ENCODE results near the gene GDF15. TPM values are rescaled to one million over a fixed set of nuclear protein-coding genes. Genes with fewer than 3 reads are reported as not detected.
"Not testable (repeated sequence)": the region's sequence is repeated elsewhere in the genome, so short reads cannot be mapped to it uniquely, and the experiment has no call there.

GDF15 gene
- total and polyA plus RNA-seq, 2 donors (not counting 3 experiments of a cell fraction or from before 2014, with no cell fraction given): 165 to 206 TPM

DNA sequence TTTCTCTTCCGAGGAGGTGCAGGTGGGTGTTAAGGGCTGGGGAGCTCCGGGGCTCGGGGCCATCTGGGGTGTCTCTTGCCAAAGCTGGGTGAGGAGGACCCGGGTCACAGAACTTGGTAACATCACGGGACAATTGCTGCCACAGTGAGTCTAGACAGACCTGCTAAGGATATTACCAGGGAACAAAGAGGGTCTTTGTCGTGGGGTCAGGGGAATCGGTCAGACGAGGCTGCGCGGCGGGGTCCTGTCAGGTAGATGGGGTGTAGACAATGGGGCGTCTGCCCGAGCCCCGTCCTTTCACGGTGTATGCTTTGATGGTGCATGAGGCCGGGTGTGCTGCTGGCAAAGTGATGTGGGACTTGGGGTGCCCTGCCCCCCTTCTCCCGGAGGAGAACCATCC is 37.8 kb upstream of the GDF15 start:
- no peak overlapping the region for H2AFZ ChIP-seq (ENCODE audit: low read depth, low read length)
- no peaks in the 10 kb centered on the region for H3K9me3 ChIP-seq (replicated peaks; ENCODE audit: control insufficient read depth, insufficient read depth, low read length)
- no peaks in the 10 kb centered on the region for H3K79me2 ChIP-seq (ENCODE audit: control insufficient read depth, insufficient read depth, low read length)
- no peaks in the 10 kb centered on the region for H3K9me1 ChIP-seq (replicated peaks; ENCODE audit: control insufficient read depth, extremely low read depth, insufficient read depth, low read length)
- H3K27ac ChIP-seq (ENCODE audit: insufficient read depth, low read depth, low read length): no peak overlapping the region
- H3K36me3 ChIP-seq (ENCODE audit: control insufficient read depth in 2 of 2, extremely low read depth in 1 of 2, insufficient read depth in 2 of 2, low read length in 2 of 2): no peaks in the 10 kb centered on the region
- intact Hi-C loops (cut with micrococcal nuclease) (no loop called here), dilution Hi-C loops (cut with MboI; ENCODE audit: extremely low pct_ligation_motif_present, low sequenced_read_pairs) (no loop called here)
- ChIA-PET POLR2A (no interaction called here), CTCF (interaction anchor here (1.2 to 4.1 kb wide), 5 partner anchors 41 to 114 kb away, joined by 7 to 160 read pairs (median 39); partner anchors contain the start of genes GDF15 and JUND)
- no TSS peak for BruUV-seq (replicated peaks)
- H3K4me1 ChIP-seq (ENCODE audit: control insufficient read depth, extremely low read depth, insufficient read depth, low read length): no peaks in the 10 kb centered on the region
- no peak overlapping the region for H3K4me3 ChIP-seq (replicated peaks in 1 of 3; ENCODE audit: insufficient read depth in 1 of 3, low read depth in 1 of 3, low read length in 3 of 3)
- H3K9ac ChIP-seq (replicated peaks; ENCODE audit: extremely low read depth, insufficient read depth, low read length): no peak overlapping the region
- no peak for DNase-seq (ENCODE audit: low read depth, low spot score)
- no peak for FAIRE-seq
- H4K20me1 ChIP-seq (replicated peaks; ENCODE audit: control insufficient read depth, extremely low read depth, insufficient read depth, low read length): no peaks in the 10 kb centered on the region
- no peaks in the 10 kb centered on the region for H3K27me3 ChIP-seq (ENCODE audit: control insufficient read depth in 2 of 2, insufficient read depth in 2 of 2, low read length in 2 of 2)
- H3K4me2 ChIP-seq (ENCODE audit: insufficient read depth, low read length): no peak overlapping the region
- TF ChIP-seq MYC (IDR thresholded peaks at IDR 0.05; ENCODE audit: low read depth, low read length) (no peak), GATA2 (IDR thresholded peaks at IDR 0.05; ENCODE audit: insufficient read depth, insufficient read length, low read depth, low read length) (no peak), POLR2A (IDR thresholded peaks at IDR 0.05; ENCODE audit: low read depth, low read length) (no peak), JUN (IDR thresholded peaks at IDR 0.05; ENCODE audit: borderline replicate concordance, insufficient read depth, insufficient read length, low read depth) (no peak), POLR2AphosphoS5 (IDR thresholded peaks at IDR 0.05; ENCODE audit: insufficient read depth, low read depth, low read length) (no peak), FOS (IDR thresholded peaks at IDR 0.05; ENCODE audit: borderline replicate concordance, insufficient read depth, low read length) (no peak), EZH2 (IDR thresholded peaks at IDR 0.05; ENCODE audit: borderline replicate concordance, low read depth, low read length, severe bottlenecking) (no peak)
- TF ChIP-seq, protein P1, sequence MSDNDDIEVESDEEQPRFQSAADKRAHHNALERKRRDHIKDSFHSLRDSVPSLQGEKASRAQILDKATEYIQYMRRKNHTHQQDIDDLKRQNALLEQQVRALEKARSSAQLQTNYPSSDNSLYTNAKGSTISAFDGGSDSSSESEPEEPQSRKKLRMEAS (IDR thresholded peaks at IDR 0.05; ENCODE audit: insufficient read depth, insufficient read length): no peak
- TF ChIP-seq, protein P2, sequence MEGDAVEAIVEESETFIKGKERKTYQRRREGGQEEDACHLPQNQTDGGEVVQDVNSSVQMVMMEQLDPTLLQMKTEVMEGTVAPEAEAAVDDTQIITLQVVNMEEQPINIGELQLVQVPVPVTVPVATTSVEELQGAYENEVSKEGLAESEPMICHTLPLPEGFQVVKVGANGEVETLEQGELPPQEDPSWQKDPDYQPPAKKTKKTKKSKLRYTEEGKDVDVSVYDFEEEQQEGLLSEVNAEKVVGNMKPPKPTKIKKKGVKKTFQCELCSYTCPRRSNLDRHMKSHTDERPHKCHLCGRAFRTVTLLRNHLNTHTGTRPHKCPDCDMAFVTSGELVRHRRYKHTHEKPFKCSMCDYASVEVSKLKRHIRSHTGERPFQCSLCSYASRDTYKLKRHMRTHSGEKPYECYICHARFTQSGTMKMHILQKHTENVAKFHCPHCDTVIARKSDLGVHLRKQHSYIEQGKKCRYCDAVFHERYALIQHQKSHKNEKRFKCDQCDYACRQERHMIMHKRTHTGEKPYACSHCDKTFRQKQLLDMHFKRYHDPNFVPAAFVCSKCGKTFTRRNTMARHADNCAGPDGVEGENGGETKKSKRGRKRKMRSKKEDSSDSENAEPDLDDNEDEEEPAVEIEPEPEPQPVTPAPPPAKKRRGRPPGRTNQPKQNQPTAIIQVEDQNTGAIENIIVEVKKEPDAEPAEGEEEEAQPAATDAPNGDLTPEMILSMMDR (IDR thresholded peaks at IDR 0.05; ENCODE audit: extremely low read depth in 1 of 2, insufficient read depth in 1 of 2, low read depth in 1 of 2, low read length in 2 of 2): no peak

DNA sequence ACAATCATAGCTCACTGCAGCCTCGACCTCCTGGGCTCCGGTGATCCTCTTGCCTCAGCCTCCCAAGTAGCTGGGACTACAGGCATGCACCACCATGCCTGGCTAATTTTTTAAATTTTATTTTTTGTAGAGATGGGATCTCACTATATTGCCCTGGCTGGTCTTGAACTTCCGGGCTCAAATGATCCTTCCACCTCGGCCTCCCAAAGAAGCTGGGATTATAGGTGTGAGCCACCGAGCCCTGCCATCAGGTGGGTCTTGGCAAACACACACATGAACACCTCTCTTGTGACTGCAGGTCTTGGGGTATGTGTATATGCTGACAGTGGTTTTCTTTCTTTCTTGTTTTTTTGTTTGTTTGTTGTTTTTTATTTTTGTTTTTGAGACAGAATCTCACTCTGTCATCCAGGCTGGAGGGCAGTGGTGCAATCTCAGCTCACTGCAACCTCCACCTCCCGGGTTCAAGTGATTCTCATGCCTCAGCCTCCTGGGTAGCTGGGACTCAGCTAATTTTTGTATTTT is 37.1 kb upstream of the GDF15 start:
- DNase-seq (ENCODE audit: low read depth, low spot score); H3K36me3 ChIP-seq (ENCODE audit: control insufficient read depth in 2 of 2, extremely low read depth in 1 of 2, insufficient read depth in 2 of 2, low read length in 2 of 2); H3K9ac ChIP-seq (replicated peaks; ENCODE audit: extremely low read depth, insufficient read depth, low read length); H3K9me3 ChIP-seq (replicated peaks; ENCODE audit: control insufficient read depth, insufficient read depth, low read length); H3K79me2 ChIP-seq (ENCODE audit: control insufficient read depth, insufficient read depth, low read length); H3K27me3 ChIP-seq (ENCODE audit: control insufficient read depth in 2 of 2, insufficient read depth in 2 of 2, low read length in 2 of 2); H4K20me1 ChIP-seq (replicated peaks; ENCODE audit: control insufficient read depth, extremely low read depth, insufficient read depth, low read length); H3K4me1 ChIP-seq (ENCODE audit: control insufficient read depth, extremely low read depth, insufficient read depth, low read length); H3K27ac ChIP-seq (ENCODE audit: insufficient read depth, low read depth, low read length); dilution Hi-C loops (cut with MboI; ENCODE audit: extremely low pct_ligation_motif_present, low sequenced_read_pairs); H3K4me3 ChIP-seq (replicated peaks in 1 of 3; ENCODE audit: insufficient read depth in 1 of 3, low read depth in 1 of 3, low read length in 3 of 3); FAIRE-seq; H3K9me1 ChIP-seq (replicated peaks; ENCODE audit: control insufficient read depth, extremely low read depth, insufficient read depth, low read length); BruUV-seq (replicated peaks); H3K4me2 ChIP-seq (ENCODE audit: insufficient read depth, low read length); H2AFZ ChIP-seq (ENCODE audit: low read depth, low read length): not testable (repeated sequence)
- ChIA-PET CTCF (interaction anchor here (0.7 to 4.1 kb wide), 21 partner anchors 10 to 236 kb away, joined by 3 to 160 read pairs (median 7); partner anchors contain the start of genes GDF15, JUND, LSM4 and PGPEP1), POLR2A (interaction anchor here (1.0 to 1.8 kb wide), 3 partner anchors 37 to 67 kb away, joined by 4 to 9 read pairs (median 5); partner anchors contain the start of gene GDF15)
- intact Hi-C loops (cut with micrococcal nuclease): loop anchor here (1.0 kb wide), 2 partner anchors 37 to 61 kb away; partner anchors contain the start of gene GDF15

Measured in endothelial cell of umbilical vein (primary cell).